Measurements from ENCODE around the gene GPBP1L1.
A peak's percentile ranks its signal among the peaks of the same experiment; 100 is the strongest.
"Not testable (repeated sequence)": the region's sequence is repeated elsewhere in the genome, so short reads cannot be mapped to it uniquely, and the experiment has no call there.

GPBP1L1 gene, protein sequence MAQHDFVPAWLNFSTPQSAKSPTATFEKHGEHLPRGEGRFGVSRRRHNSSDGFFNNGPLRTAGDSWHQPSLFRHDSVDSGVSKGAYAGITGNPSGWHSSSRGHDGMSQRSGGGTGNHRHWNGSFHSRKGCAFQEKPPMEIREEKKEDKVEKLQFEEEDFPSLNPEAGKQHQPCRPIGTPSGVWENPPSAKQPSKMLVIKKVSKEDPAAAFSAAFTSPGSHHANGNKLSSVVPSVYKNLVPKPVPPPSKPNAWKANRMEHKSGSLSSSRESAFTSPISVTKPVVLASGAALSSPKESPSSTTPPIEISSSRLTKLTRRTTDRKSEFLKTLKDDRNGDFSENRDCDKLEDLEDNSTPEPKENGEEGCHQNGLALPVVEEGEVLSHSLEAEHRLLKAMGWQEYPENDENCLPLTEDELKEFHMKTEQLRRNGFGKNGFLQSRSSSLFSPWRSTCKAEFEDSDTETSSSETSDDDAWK

GRCh38 chr1:45686288-45687013 is at the start of gene GPBP1L1:
TSS of gene GPBP1L1 (minus strand) at chr1:45686533. CDS start at chr1:45659087, 27,446 bp downstream.
- peak; percentile 95 for DNase-seq (ENCODE audit: low spot score)

GRCh38 chr1:45730780-45731319 is 44.5 kb upstream of the GPBP1L1 start:
- no peak for DNase-seq (ENCODE audit: low spot score)

GRCh38 chr1:45730075-45730779 is 43.9 kb upstream of the GPBP1L1 start:
- DNase-seq (ENCODE audit: low spot score) = no peak

DNA sequence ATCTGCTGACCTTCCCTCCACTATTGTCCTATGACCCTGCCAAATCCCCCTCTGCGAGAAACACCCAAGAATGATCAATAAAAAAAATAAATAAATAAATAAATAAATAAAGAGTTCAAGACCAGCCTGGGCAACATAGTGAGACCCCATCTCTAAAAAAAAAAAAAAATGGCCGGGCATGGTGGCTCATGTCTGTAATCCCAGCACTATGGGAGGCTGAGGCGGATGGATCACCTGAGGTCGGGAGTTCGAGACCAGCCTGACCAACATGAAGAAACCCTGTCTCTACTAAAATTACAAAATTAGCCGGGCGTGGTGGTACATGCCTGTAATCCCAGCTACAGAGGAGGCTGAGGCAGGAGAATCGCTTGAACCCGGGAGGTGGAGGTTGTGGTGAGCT is 39.7 kb upstream of the GPBP1L1 start:
- DNase-seq (ENCODE audit: low spot score) = not testable (repeated sequence)

DNA sequence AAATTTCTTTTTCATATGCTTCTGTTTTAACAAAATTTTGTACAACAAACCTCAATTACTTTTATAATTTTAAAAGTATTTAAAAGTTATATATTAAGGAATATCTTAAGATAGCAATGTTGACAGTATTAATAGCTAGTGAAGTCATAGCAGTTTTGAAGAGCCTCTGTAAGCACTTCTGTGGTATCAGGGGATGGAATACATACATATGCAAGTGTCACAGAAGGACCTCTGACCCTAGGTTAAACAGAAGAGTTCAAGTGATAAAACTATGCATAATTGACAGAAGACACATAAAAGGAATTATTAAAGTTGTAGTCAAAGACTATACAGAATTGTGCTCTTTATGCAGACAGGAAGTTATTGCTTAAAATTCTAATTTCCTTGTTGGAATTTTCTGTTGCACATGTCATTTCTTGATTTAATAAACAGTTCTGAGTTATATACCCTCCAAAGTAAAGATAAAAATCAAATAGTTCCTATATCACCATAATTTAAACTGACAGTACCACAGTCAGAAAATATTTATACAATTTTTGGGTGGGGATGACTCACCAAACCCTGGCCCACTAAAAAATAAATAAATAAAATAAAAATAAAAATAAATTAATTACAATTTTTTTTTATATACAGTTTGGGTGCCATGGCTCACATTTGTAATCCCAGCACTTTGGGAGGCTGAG is 37.1 kb upstream of the GPBP1L1 start:
- DNase-seq (ENCODE audit: low spot score) = no peak

GRCh38 chr1:45722809-45723208 is 36.5 kb upstream of the GPBP1L1 start:
- DNase-seq (ENCODE audit: low spot score) = no peak

DNA sequence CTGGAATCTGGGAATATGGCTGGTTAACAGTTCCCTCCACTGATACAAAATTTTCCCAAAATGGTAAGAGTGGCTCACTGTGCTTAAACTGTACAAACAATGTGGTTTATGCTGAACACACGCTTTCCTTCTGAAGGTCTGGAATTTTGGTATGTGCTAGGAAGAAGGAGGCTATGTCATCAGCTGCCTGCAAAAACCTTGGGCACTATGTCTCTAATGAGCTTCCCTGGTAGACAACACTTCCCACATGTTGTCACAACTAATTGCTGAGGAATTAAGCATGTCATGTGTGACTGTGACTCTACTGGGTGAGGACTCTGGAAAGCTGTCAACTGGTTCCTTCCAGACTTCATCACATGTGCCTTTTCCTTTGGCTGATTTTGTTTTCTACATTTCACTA is 34.9 kb upstream of the GPBP1L1 start:
- DNase-seq (ENCODE audit: low spot score) = no peak

DNA sequence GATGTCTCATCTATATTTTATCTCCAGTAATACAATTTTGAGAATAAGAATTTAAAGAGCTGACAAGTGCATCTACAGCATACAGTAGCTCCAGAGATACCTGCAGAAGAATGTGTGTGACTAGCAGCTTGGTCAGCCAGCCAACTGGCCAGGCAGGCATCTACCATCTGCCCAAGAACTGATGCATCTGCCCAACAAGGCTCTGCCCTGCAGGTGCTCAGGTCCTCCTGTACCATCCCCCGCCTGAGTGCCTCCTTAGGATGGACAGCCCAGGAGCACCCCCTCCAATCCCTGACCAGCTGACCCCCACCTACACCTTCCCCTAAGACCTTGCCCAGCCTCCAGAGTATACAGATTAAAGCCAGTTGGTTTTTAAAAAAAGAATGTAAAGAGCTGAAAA is 32.0 kb upstream of the GPBP1L1 start:
- DNase-seq (ENCODE audit: low spot score) = no peak

GRCh38 chr1:45717386-45717785 is 31.1 kb upstream of the GPBP1L1 start:
- not testable (repeated sequence) for DNase-seq (ENCODE audit: low spot score)

DNA sequence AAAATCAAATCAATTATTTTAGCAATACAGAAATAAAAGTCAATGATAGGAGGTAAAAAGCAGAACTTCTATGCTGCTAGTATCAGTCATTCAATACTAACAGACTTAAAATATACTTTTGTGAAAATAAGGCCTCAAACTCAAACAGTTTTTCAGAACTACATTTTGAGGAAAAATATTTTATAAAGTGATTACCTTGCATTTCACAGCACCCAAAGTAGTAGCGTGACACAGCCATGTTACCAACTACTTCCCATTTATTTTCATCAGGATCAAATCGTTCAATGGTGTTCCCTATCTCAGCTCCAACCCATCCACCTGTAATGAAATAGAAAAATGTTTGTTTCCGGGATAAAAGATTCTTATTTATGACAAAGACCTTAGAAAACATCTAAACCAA is 30.4 kb upstream of the GPBP1L1 start:
- DNase-seq (ENCODE audit: low spot score) = no peak

DNA sequence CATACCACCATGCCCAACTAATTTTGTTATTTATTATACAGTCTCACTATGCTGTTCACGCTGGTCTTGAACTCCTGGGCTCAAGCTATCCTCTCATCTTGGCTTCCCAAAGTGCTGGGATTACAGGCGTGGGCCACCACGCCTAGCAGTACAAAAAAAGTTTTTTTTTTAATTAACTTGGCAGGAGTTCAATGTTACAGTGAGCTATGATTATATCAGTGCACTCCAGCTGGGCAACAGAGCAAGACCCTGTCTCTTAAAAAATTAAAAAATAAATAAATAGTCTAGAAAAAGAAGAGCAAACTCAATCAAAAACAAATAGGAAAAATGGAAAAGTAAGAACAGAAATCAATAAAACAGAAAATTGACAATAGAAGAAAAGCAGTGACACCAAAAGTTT is 27.4 kb upstream of the GPBP1L1 start:
- DNase-seq (ENCODE audit: low spot score) = no peak

- DNase-seq (ENCODE audit: low spot score) = no peak
Observed at GRCh38 chr1:45704637-45705036, 18.3 kb upstream of the GPBP1L1 start.

DNA sequence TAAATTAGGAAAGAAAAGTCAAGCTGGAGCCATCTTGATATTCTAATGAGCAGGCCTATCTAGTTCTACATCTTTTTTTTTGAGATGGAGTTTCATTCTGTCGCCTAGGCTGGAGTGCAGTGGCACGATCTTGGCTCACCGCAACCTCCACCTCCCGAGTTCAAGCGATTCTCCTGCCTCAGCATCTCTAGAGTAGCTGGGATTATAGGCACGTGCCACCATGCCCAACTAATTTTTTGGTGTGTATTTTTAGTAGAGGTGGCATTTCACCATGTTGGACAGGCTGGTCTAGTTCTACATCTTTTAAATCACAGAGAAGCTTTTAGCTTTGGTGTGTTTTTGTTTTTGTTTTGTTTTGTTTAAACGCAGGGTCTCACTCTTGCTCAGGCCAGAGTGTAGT is 8.5 kb upstream of the GPBP1L1 start:
- DNase-seq (ENCODE audit: low spot score) = no peak

DNA sequence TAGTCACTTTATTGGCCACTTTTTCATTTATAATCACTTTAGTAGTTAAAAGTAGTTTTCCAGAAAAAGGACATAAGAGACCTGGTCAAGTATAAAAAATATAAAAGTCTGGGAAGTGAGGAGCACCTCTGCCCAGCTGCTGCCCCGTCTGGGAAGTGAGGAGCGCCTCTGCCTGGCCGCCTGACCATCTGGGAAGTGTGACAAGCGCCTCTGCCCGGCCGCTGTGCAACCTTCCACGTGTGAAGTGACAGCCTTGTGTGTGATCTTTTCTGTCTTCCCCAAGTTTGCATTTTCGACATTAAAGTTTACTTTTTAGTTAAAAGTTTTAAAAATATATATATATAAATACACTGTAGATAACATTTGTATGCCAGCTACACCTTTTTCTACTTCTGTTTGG is 7.5 kb upstream of the GPBP1L1 start:
- DNase-seq (ENCODE audit: low spot score) = not testable (repeated sequence)

- DNase-seq (ENCODE audit: low spot score) = peak; percentile 91
Observed at GRCh38 chr1:45687754-45688740, 1.7 kb upstream of the GPBP1L1 start, which contains the start of gene TMEM69. TSS of gene TMEM69 (plus strand) at chr1:45688181. CDS start at chr1:45691069, 2,888 bp downstream.

DNA sequence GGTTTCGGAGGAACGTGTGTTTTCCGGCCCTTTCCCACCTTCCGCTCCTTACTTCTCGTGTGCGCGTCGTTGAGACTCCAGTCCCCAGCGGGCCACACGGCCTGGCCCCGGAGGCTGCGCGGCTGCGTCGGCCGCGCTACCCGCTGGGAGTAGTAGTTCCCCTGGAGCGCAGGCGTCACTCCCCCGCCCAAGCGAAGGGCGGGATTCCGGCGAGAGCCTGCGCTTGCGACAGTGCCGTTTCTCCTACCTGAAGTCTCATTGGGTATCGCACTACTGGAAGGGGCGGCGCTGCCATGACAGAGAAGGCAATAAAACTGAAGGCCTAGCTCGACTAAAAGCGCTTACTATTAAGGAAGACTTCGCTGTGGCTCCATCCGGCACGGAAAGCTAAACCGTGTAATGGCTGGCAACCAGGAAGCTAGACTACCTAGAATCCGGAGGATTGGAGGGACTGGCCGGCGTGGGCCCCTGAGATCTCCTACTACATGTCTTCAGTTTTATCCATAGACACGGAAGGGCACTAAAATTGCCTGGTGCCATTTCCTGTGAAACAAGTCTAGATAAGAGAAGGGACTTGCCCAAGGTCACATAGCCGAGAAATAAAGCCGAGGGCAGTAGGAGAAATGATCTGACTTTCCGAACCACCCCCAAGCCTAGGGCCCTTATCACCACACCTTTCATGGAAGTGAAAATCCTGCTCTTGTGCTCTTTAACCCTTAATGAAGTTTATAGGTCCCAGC is 851 bp upstream of the GPBP1L1 start:
- peak; percentile 98 for DNase-seq (ENCODE audit: low spot score)

DNA sequence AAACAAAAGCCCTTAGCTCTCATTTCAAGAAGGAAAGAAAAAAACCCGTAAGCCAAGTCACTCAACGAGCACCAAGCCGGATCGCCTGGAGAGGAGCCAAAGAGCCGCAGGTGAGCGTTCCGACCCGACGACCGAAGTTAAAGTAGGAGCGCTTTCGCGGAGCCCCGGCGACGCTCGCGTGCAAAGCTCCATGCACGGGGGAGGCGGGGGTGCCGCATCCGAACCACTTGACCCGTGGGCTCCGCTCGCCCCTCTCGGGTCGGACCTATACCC is 382 bp downstream of the GPBP1L1 start:
- peak; percentile 70 for DNase-seq (ENCODE audit: low spot score)

GRCh38 chr1:45685308-45686014 is 872 bp downstream of the GPBP1L1 start:
- peak; percentile 51 for DNase-seq (ENCODE audit: low spot score)

DNA sequence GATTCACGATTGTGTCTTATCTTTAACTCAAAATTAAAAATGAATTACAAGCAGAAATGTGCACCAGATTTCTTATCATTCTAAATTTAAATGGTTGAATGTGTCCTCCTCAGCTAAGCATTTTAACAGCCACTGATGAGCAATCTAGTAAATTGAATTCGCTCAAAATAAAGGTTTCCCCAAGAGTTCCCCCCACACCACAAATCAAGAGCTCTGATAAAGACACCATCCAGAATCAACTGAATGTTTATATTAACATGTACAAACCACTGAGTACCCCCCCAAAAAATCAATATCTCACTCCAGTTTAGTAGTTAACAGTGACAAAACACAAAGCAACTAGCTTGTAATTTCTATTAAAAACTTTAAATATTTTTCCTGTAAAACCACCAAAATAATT is 1.9 kb downstream of the GPBP1L1 start:
- no peak for DNase-seq (ENCODE audit: low spot score)
